NCI-H2196 (cell line): Measurements from ENCODE around the gene DPY19L2.
"Not testable (repeated sequence)": the region's sequence is repeated elsewhere in the genome, so short reads cannot be mapped to it uniquely, and the experiment has no call there.

Experiments
- DNase-seq: peaks from one replicate; lab custom pipeline; 2025; ENCODE audit not compliant: unreplicated experiment; lab: John Stamatoyannopoulos, UW

The DPY19L2 gene

DNA sequence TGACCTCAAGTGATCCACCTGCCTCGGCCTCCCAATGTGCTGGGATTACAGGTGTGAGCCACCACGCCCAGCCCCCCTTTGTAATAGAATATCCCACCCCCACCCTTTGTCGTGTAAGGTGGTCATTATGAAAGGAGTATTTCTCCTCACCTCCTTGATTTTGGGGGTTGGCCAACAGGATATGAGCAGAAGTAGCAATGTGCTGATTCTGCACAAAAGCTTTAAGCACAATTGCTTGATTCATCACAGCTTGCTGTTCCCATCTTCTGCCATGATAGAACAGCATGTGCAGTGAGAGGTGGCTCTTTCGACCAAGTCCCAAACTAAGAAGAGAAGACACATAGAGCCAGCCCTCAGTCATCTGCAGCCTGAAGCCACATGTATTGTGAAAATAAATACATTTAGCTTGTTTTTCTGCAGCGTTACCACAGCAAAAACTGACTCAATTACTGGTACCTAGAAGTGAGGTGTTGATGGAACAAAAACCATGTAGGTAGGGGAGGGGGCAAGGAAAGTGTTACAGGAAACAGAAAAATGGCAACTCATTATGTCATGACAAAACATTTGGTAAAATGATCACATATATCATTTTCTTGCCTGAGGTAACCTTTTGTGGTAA is 122.9 kb downstream of the DPY19L2 start:
- not testable (repeated sequence) for DNase-seq

DNA sequence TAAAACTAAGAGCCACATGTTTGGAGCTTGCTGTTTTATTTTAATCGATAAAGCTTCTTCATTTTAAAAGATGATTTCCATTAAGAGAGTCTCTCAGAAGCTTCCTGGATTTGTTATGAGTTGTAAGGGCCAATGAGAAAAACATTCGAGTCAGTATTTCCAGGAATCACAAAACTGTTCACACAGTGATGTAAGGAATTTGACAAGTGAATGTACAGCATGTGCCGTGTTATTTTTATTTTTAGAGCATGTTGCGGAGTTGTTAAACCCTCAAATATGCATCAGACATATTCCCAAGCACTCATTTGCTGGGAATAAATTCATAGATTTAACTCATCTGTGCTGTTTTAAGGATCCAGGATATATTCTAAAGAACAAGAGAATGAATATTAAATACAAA is 129.6 kb downstream of the DPY19L2 start:
- not testable (repeated sequence) for DNase-seq

DNA sequence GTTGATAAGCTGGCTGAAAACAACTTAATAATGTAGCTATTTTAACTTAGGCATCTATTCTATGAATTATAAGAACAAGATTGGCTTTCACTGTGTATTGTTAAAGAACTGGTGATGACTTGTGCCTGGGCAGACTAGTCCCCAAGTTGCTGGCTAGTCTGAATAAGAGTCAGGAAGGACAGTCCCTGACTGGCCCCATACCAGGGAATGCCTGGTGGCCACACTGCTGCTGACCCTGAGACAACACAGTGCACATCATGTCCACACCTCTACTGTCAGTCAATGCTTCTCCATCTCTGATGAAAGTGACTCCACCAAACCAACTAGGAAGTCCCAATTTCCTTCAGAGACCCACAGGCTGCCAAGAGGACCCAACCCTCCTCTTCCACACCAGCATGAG is 130.5 kb downstream of the DPY19L2 start:
- not testable (repeated sequence) for DNase-seq

DNA sequence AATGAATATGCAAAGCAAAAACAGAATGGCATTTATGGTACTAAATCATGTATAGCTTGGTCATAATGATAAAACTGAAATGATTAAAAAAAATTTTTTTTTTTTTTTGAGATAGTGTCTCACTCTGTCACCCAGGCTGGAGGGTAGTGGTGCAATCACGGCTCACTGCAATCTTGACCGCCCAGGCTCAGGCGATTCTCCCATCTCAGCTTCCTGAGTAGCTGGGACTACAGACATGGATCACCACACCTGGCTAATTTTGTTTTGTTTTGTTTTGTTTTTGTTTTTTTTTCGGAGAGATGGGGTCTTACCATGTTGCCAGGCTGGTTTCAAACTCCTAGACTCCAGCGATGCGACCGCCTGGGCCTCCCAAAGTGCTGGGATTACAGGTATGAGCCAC is 138.7 kb downstream of the DPY19L2 start:
- not testable (repeated sequence) for DNase-seq

DNA sequence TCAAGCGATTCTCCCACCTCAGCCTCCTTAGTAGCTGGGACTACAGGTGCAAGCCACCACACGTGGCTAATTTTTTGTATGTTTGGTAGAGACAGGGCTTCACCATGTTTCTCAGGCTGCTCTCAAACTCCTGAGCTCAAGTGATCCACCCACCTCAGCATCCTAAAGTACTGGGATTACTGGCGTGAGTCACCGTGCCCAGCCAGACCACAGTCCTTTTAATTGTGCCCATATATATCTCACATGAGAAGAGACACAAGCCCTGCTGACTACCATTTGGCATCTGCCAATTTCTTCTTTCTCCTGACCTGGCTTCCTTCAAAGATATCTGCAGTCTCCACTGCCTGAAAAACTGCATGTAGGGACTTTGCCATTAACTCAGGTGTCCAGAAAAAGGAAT is 142.5 kb downstream of the DPY19L2 start:
- DNase-seq, result no peak

DNA sequence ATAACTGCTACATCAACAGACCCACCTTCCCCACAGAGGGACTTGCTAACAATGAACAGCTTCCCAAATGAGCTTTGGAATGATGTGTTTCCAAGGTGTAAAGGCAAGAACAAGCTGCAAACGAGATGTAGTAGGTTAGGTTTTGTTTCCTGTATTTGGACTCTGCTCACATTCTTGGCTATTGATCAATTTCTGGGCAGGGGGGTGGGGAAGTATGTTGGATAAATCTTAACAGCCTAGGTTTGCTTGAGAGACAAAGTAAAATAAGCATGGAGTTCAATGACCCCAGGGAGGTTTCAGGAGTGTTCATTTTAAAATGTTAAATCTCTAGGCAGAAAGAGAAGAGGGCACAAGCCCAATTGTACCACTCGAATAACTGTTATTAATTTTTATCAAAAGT is 146.6 kb downstream of the DPY19L2 start:
- no peak for DNase-seq
